GM18909 (cell line): Measurements from ENCODE around the gene C16orf87.
A peak's percentile ranks its signal among the peaks of the same experiment; 100 is the strongest.
"Not testable (repeated sequence)": the region's sequence is repeated elsewhere in the genome, so short reads cannot be mapped to it uniquely, and the experiment has no call there.

ENCODE experiments used
- ATAC-seq: cut with Tn5 transposase; IDR thresholded peaks from one replicate; pipeline ENCODE4 v1.9.1; 2021; ENCODE audit warnings: mild to moderate bottlenecking; ENCODE audit not compliant: unreplicated experiment, poor library complexity

C16orf87 gene

DNA sequence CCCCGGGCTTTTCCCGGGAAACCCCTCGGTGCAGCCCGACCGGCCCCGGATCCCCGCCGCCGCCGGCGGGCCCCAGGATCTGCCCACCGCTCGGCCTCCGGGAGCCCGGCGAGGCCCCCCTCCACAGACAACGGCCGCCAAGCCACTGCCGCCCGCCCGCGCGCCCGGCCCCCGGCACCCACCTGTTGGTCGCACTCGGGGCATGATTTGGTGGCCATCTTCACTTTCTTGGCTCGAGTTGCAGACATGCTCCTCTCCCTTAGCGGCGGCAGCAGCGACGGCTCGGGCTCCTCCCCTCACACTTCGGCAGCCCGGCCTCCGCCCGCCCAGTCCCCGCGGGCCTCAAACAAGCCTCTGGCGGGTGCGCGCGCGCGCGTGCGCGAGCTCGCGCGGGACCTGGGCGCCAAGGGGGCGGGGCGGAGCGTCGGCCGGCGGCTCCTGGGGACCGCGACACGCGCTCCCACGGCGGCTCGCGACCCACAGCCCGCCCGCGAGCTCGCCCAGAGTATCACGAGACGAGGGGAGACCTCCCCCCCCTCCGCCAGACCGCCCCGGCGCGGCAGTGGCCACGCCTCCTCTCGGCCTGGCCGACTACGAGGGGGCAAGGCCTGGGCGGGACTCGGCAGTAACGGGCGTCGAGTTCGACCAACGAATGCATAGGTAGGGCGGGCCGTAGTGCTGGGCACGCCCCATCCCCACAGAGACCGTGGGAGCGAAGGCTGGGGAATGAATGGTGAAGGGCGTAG is at the start of gene C16orf87:
C16orf87 (minus strand) TSS at position 279 of the 746 bp plus-strand sequence; CDS start at position 248, 31 bp downstream.
- ATAC-seq: peak; percentile 96

DNA sequence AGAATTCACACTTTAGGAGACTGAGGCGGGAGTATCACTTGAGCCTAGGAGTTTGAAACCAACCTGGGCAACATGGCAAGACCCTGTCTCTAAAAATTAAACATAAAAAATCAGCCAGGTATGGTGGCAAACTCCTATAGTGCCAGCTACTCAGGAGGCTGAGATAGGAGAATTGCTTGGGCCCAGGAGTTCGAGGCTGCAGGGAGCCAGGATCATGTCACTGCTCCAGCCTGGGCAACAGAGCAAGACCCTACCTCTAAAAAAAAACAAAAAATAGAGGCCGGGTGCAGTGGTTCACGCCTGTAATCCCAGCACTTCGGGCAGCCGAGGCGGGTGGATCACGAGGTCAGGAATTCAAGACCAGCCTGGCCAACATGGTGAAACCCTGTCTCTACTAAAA is 44.3 kb upstream of the C16orf87 start:
- no peak for ATAC-seq

DNA sequence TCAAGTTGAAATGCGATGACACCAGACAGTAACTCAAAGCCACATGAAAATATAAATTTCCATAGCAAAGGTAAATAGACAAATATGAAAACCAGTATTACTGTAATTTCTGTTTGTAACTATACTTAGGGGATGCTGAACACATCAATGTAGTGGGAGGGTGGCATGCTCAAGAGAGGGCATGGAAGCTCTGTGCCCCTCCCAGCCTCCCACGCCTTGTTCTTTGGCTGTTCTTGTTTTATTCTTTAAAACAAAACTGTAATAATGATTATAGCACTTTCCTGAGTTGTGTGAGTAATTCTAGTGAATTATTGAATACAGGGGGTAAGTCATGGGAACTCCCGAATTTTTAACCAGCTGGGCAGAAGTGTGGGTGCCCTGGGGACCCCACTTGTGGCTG is 42.2 kb upstream of the C16orf87 start:
- no peak for ATAC-seq

DNA sequence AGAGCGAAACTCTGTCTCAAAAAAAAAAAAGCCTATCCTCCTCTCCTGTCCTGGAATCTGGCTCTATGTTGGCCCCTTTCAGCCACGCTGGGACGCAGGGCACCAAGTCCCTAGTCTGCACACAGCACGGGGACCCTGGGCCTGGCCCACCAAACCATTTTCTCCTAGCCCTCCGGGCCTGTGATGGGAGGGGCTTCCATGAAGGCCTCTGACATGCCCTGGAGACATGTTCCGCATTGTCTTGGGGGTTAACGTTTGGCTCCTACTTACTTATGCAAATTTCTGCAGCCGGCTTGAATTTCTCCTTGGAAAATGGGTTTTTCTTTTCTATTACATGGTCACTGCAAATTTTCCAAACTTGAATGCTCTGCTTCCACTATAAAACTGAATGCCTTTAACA is 40.6 kb upstream of the C16orf87 start:
- no peak for ATAC-seq

DNA sequence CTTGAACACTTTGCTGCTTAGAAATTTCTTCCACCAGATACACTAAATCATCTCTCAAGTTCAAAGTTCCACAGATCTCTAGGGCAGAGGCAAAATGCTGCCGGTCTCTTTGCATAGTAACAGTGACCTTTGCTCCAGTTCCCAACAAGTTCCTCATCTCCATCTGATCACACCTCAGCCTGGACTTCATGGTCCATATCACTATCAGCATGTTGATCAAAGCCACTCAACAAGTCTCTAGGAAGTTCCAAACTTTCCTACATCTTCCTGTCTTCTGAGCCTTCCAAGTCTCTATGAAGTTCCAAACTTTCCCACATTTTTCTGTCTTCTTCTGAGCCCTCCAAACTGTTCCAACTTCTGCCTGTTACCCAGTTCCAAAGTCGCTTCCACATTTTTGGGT is 37.9 kb upstream of the C16orf87 start:
- ATAC-seq: not testable (repeated sequence)

DNA sequence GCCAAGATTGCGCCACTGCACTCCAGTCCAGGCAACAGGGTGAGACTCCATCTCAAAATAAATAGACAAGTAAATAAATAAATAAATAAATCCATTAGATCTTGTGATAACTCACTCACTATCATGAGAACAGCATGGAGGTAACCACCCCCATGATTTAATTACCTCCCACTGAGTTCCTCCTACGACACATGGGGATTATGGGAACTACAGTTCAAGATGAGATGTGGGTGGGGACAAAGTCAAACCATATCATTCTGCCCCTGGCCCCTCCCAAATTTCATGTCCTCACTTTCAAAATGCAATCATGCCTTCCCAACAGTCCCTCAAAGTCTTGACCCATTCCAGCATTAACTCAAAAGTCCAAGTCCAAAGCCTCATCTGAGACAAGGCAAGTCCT is 36.5 kb upstream of the C16orf87 start:
- ATAC-seq: not testable (repeated sequence)

DNA sequence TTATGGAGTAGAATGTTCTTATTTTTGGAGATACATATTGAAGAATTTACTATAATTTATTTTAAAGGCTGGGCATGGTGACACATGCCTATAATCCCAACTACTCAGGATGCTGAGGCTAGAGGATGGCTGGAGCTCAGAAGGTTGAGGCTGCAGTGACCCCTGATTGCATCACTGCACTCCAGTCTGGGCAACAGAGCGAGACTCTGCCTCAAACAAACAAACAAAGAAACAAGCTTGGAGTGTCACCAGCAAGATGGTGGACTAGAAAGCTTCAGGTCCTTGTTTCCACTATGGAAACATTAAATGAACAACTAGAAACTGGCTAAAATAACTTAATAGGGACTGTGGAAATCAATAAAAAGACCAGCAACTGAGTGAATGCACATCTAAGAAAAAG is 35.3 kb upstream of the C16orf87 start:
- ATAC-seq: no peak

- no peak for ATAC-seq
Measured at GRCh38 chr16:46862555-46863447, 31.8 kb upstream of the C16orf87 start.

GRCh38 chr16:46859719-46860152 is 28.8 kb upstream of the C16orf87 start:
- ATAC-seq: no peak

DNA sequence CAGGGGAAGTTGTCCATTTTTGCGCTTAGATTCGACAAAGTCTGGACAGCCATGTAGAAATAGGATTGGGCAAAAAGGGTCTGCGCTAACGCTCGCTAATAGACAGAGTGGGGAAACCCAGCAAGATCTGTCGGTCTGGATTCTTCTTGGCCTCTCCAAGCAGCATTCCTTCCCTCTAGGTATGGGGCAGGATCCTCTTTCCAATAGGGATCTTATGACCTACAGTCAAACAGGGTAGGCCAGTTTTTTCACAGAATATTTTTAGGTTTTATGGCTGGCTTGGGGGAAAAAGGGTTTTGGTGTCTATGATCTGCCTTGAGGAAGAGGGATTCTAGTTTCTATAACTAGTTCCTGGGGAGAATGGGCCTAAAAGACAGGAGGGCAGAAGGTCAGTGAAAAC is 27.2 kb upstream of the C16orf87 start:
- ATAC-seq: no peak

- ATAC-seq: no peak
Measured at GRCh38 chr16:46857368-46857945, 26.5 kb upstream of the C16orf87 start.

DNA sequence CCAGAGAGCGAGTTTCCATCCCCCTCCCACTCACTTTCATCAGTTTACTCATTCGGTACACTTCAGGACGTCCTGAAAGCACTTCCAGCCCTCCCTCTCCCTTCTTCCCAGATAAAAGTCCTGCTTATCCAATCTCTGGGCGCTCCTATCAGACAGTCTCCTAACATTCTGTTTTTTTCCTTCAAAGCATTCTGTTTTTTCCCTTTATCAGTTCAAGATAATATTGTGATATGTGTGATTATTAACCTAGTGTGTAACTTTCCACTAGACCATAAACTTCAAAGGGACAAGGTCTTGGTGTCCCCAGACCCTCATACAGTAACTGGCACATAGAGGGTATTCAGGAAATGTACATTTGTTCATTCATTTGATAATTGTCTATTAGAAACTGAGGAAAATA is 24.4 kb upstream of the C16orf87 start:
- no peak for ATAC-seq

DNA sequence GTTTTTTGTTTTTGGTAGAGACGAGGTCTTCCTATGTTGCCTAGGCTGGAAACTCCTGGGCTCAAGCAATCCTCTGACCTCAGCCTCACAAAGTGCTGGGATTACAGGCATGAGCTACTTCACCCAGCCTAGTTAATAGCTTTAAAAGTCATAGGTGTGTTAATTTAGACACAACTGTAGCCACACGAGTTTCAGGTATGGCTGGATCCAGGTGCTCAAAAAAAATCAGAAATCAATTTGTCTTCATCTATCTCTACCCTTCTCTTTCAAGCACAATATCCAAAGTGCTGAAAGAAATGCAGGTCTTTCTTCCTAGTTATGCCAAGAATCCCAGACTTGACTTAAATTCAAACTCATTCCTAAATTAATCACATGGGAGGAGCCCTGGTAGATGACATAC is 23.9 kb upstream of the C16orf87 start:
- no peak for ATAC-seq

- peak; percentile 62 for ATAC-seq
Measured at GRCh38 chr16:46853713-46854443, 22.9 kb upstream of the C16orf87 start.

DNA sequence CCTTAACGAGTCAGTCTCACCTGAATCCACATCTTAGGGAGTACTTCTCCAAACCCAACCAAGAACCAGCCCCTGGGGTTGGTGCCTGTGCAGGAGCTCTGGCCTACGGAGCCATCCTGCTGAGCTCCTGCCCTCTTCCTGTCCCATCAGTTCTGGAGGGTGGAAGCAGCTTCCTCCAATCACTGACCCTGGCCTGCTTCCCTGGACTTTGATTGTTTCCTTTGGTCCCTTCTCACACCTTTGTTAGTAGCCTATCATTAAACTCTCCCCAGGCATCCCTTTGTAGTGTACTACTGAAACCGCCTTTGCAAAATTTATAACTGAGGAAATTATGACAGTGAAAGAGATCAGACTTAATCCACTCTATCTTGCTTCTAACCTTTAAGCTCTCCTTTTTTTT is 21.1 kb upstream of the C16orf87 start:
- no peak for ATAC-seq

DNA sequence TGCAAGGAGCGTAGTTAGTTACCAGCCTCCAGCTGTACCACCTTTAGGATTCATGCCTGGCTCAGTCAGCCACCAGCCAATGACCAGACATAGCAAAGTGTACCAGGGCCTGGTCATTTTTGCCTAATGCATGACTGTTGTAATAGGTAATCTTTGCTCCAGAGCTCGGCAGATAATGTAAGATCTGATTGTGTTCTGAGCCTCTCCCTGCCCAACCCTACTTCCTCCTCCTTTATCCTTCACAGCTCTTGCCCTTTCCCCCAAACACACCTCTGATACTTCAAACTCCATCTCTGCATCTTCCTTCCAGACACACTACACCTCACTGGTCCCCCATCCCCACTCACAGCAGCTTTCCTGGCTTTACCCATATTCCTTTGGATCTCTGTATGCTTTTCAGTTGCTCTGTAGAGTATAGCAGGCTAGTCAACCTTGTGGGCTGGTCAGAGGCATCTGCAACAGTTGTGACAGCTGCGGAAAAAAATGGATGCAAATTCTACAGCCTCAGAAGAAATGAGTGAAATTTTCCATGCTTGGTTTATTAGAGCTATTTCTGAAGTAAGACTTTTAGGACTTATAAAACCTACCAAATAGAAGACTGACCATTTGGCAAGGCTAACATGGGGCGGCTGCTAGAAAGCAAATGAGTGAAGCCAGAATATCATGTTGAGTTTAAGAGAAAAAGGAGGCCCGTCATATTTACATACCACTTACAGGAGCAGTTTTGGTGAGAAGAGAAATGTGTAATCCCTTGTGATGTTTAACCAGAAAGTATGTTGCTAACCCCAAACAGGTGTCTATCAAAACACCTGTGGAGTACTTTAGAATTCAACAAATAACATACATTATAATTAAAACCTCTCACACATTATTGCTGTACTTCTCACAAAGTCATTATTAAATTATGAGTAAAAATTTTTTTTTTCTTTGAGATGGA is 19.9 kb upstream of the C16orf87 start:
- peak; percentile 60 for ATAC-seq

- no peak for ATAC-seq
Measured at GRCh38 chr16:46848768-46849764, 18.1 kb upstream of the C16orf87 start.

- no peak for ATAC-seq
Measured at GRCh38 chr16:46845952-46846351, 15.0 kb upstream of the C16orf87 start.
